ENCODE measurements around the gene CHD9NB. TPM values are rescaled to one million over a fixed set of nuclear protein-coding genes. Genes with fewer than 3 reads are reported as not detected.

The CHD9NB gene
- total and polyA plus RNA-seq, 2 of the 4 experiments (the other 2 are of a cell fraction): 0.94 to 1.1 TPM

DNA sequence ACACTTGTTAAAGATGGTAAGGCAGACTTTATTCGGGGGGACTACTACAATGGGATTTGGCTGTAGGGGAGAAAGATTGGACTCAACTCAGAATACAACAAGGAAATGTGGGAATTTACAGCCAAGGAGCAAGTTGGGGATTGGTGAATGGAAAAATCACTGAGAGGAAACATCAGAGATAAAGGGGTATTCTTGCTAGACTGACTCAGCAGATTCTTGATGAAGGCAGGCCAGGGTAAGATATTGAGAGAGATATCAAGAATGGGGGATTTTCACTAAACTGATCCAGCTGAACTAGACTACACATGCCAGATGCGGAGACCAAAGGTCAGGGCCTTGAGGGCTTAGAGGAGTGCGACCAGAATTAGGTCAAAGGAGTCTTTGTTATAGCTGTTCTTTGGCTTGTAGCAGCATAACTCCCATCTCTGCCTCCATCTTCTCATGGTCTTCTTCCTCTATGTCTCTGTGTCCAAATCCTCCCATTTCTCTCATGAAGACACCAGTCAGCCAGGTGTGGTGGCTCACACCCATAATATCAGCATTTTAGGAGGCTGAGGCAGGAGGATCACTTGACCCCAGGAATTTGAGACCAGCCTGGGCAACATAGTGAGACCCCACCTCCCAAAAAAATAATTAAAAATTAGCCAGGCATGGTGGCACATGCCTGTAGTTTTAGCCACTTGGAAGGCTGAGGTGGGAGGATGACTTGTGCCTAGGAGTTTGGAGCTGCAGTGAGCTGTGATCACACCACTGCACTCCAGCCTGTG lies 17.3 kb downstream of the CHD9NB start:
- CTCF ChIA-PET: no interaction called here

More for the DNA sequence above, 17.3 kb downstream of the CHD9NB start:
- H3K9ac ChIP-seq (ENCODE audit: low read depth, low read length): no peak overlapping the region
- TF ChIP-seq MAFK (IDR thresholded peaks at IDR 0.05; ENCODE audit: low read depth, low read length) (peak; percentile 42), BHLHE40 (IDR thresholded peaks at IDR 0.05; ENCODE audit: low read depth, low read length) (no peak), NFE2L2 (IDR thresholded peaks at IDR 0.05; ENCODE audit: low read depth, low read length) (0 out of 2 replicates have a peak, but pooled peaks have one; percentile 14), CHD1 (IDR thresholded peaks at IDR 0.05; ENCODE audit: low read depth, low read length) (no peak)
- no peak overlapping the region for H3K18ac ChIP-seq (ENCODE audit: low read depth, low read length)
- H3K14ac ChIP-seq (replicated peaks; ENCODE audit: low read depth, low read length): no peak overlapping the region
- H2AK5ac ChIP-seq (ENCODE audit: low read depth, low read length): no peak overlapping the region
- H2BK15ac ChIP-seq (ENCODE audit: low read depth, low read length): no peak overlapping the region
- H4K5ac ChIP-seq (ENCODE audit: low read depth, low read length): no peak overlapping the region
- ATAC-seq (ENCODE audit: low read depth) (no peak), DNase-seq (no peak)
- no peak overlapping the region for H3K4ac ChIP-seq (ENCODE audit: low read depth, low read length)
- no peaks in the 10 kb centered on the region for H4K20me1 ChIP-seq (ENCODE audit: insufficient read depth, low read length)
- no peak overlapping the region for H3K4me2 ChIP-seq (ENCODE audit: low read depth, low read length)
- in situ Hi-C loops (cut with MboI; ENCODE audit: low sequenced_read_pairs) (no loop called here), dilution Hi-C loops (cut with HindIII; ENCODE audit: low sequenced_read_pairs, unreplicated experiment) (no loop called here), intact Hi-C loops (cut with micrococcal nuclease) (no loop called here)
- no peak overlapping the region for H2BK5ac ChIP-seq (ENCODE audit: low read depth, low read length, poor library complexity, severe bottlenecking)
- H3K4me3 ChIP-seq (ENCODE audit: insufficient read depth, low read depth, low read length): no peak overlapping the region
- H3K27ac ChIP-seq (ENCODE audit: insufficient read depth, low read length): no peak overlapping the region
- H3K79me1 ChIP-seq (ENCODE audit: low read depth in 1 of 2, low read length in 2 of 2): no peaks in the 10 kb centered on the region
- no peak overlapping the region for H3K23ac ChIP-seq (ENCODE audit: low read depth, low read length)
- no peaks in the 10 kb centered on the region for H3K27me3 ChIP-seq (ENCODE audit: control insufficient read depth, insufficient read depth, low read length)
- H3K9me3 ChIP-seq (ENCODE audit: control insufficient read depth, insufficient read depth, low read length): peaks cover 3% of the 10 kb centered on the region; the same call in 1 of the 2 replicates
- no peak overlapping the region for H2AFZ ChIP-seq (replicated peaks; ENCODE audit: low read length, poor library complexity)
- H4K91ac ChIP-seq (ENCODE audit: insufficient read depth, low read depth, low read length): no peak overlapping the region
- no peak overlapping the region for H2BK120ac ChIP-seq (ENCODE audit: low read depth, low read length)
- H3K9me1 ChIP-seq (ENCODE audit: insufficient read depth, low read length): no peaks in the 10 kb centered on the region
- no TSS peak for BruUV-seq (replicated peaks)
- no peaks in the 10 kb centered on the region for H3K36me3 ChIP-seq (ENCODE audit: control insufficient read depth, insufficient read depth, low read length)
- H3K56ac ChIP-seq (ENCODE audit: extremely low read depth, insufficient read depth, low read length): no peak overlapping the region
- POLR2A ChIA-PET (ENCODE audit: unreplicated experiment): no interaction called here
- H4K8ac ChIP-seq (ENCODE audit: low read depth in 2 of 2, low read length in 2 of 2): no peak overlapping the region
- H2AK9ac ChIP-seq (replicated peaks; ENCODE audit: low read depth, low read length, poor library complexity): no peak overlapping the region
- WGBS, 2 experiments (ENCODE audit: extremely low coverage in 2 of 2, insufficient read length in 1 of 2): no CpG with 5 or more reads among the region's 3 CpGs
- peaks cover 2% of the 10 kb centered on the region; the same call in 1 of the 2 replicates for H3K4me1 ChIP-seq (ENCODE audit: control insufficient read depth, insufficient read depth, low read length)
- H2BK20ac ChIP-seq (ENCODE audit: low read depth, low read length): no peak overlapping the region

Measured in IMR-90 (cell line).